A172 (cell line): Measurements from ENCODE around the gene OR6K3. TPM values are rescaled to one million over a fixed set of nuclear protein-coding genes. Genes with fewer than 3 reads are reported as not detected.

Experiments used
- DNase-seq: peaks from one replicate; pipeline ENCODE4 v3.0.0-alpha.2; 2015; ENCODE audit warnings: low spot score
- total RNA-seq: library from RNA; depleted of rRNA; stranded (reverse); fragments of >200 nt; shearing (Covaris generic); gene quantifications from 2 replicates; pipeline ENCODE4 v1.2.3, GENCODE V29; 2014; rRNA removed

OR6K3 gene
- total RNA-seq, 1 experiment from 2014 or later = not detected

DNA sequence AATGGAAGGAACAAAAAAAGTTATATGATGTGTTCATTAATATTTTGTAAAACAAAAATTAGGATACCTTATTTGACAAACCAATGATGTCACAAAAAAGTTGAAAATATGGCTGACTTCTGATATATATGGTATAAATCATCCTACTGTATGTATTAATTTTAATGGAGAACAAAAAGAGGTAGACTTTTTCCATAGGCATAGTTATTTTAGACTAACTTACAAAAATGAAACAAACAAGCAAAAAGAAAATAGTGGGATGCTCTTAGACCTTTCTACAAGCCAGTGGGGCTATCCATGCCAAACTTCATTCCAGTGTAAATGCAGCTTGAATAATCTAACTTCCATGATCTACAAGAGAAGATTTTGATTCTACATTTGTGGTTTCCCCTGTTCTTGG is 33.5 kb downstream of the OR6K3 start:
- no peak for DNase-seq

DNA sequence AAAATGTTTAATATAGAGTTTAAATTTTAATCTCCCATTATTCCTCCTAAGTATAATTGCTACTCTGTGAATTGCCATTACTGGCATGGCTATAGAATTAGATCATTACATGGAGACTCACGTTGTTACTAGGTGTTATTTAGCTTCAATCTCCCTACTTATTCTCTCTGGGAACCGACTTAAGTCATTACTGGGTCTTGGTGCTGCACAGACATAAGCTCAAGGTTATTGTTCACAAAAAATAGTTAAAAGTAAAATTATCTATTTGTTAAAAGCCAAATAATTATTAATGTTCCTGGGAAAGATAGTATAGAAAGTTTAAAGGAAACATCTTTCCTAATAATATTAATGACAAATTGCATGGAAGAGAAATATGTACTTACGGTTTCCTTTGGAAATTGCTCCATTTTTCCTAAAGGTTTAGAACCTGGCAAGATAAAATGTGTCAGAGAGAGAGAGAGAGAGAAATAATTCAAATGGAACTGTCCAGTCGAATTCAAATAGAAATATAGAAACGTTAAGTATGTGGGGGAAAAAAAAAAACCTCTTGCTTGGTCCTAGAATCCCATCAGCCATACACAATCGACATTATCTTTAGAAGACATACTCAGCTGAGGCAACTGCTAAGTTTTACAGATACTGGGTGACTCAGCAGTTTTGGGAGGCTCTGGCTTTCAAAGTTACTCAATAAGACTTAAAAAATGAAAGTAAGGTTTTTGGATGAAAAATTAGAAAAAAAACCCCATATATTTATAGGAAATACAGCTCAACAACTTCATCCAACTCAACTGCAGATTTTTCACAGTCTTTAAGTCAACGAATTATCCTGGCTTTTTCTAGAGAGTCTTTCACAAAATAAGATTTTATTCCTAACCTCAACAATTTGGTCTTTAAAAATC is 34.2 kb downstream of the OR6K3 start, which contains the start of gene SPTA1:
SPTA1 (minus strand) TSS at position 605 of the 899 bp plus-strand sequence; CDS start at position 407, 198 bp downstream.
- no peak for DNase-seq

DNA sequence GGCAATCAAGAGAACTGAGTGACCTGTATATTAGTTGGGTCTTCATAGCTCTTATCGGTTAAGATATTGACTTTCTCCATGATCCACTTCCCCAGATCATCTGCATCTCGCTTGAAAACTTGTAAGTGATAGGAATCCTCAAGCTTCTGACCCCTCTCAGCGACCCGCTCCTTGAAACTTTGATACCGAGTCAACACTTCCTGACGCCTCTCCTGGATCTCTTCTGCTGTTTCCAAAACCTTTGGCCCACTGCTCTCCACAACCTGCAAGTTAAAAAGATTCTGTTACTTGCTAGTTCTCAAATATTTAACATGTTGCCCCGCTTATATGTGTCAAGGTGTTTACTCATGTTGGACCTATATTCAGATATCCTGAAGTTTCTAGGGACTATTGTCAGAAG is 35.4 kb downstream of the OR6K3 start:
- no peak for DNase-seq

DNA sequence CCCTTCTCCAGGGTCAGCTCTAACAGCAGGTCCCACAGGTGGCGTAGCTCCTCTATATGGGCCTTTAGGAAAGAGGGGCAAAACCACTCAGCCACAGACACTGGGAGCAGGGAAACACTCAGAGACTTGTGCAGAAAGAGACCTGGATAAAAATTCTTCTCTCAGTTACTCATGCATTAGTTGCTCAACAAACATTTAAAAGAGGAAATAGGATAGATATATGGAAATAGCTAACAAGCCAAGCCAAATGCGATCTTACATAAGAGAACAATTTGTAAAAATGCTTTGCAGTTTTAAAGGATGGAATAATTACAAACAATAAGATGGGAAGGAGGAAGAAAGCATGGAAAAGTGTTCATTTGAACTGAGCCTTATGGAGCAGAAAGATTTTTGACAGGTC is 38.9 kb downstream of the OR6K3 start:
- DNase-seq = no peak

DNA sequence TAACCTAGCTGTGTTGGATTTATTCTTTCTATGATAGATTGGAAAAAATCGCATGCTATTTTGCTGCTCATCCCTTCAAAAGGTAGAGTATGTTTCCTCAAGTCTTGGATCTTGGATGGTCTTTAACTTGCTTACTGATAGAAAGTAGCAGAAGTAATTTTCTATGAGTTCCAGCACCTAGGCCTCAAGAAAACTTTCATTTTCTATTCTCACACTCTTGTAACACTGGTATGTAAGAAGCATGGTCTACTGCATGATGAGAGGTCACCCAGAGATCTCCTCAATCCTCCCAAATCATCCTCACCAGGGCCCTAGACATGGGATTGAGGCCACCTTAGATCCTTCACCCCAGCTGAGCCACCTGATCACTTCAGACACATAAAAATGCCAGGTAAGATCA is 41.2 kb downstream of the OR6K3 start:
- DNase-seq = no peak

DNA sequence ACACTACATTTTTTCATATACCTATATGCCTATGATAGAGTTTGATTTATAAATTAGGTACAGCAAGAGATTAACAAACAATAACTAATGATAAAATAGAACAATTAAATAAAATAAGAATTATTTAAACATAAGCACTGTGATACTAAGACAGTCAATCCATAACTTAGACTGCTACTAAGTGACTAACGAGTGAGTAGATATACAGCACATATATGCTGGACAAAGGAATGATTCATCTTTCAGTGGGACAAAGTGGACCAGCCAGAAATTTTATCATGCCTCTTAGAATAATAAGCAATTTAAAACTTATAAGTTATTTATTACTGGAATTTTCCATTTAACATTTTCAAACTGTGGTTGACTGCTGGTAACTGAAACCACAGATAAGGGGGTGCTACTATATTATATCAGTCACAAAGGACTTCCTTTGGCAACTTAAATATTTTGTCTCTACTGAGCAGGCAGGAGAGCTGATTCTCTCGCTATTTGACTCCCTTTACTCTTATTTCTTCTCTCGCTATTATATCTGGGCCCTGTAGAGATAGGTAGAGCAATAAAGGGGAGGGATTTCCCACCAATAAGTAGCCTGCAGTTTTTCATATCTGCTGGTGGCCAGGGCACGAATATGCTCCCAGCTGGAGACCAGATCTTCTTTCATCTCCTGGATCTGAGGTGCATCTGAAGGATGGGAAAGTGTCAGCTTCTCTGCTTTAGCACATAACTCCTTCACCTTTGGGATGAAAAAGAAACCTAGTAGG is 44.8 kb downstream of the OR6K3 start:
- no peak for DNase-seq

DNA sequence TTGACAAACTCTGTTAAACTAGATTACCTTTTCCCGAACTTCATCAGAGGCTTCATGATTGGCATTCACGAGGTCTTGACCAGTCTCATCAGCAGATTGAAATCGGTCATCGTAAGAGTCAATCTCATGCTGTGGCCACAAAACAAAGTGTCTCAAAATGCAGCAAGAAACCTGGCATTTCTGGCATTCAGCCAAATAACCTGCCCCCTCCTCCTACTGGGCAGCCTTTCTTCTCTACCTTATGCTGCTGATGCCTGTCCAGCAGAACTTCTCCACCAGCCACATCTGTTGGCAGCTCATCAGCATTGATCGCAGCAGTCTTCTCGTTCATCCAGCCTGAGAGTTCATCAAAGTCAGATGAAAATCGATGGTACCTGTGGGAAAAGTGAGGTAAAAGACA is 46.2 kb downstream of the OR6K3 start:
- no peak for DNase-seq

Other genes starting within 250 kb of the OR6K3 start
- gene OR10R2, start 248.5 kb downstream of the OR6K3 start, total RNA-seq = not detected in 2 replicates
- not detected in 2 replicates for gene OR6Y1, start 166.3 kb downstream of the OR6K3 start, total RNA-seq
- not detected in 2 replicates for gene OR6P1, start 150.1 kb downstream of the OR6K3 start, total RNA-seq
- not detected in 2 replicates for gene OR10X1, start 140.8 kb downstream of the OR6K3 start, total RNA-seq
- gene OR10Z1, start 115.5 kb downstream of the OR6K3 start, total RNA-seq = not detected in 2 replicates
- not detected in 2 replicates for gene SPTA1, start 34.0 kb downstream of the OR6K3 start, total RNA-seq
- gene OR6K2, start 20.1 kb downstream of the OR6K3 start, total RNA-seq = not detected in 2 replicates
- not detected in 2 replicates for gene OR6K6, start 34.0 kb upstream of the OR6K3 start, total RNA-seq
- gene OR6N1, start 51.5 kb upstream of the OR6K3 start, total RNA-seq = not detected in 2 replicates
- gene OR6N2, start 60.5 kb upstream of the OR6K3 start, total RNA-seq = not detected in 2 replicates
- gene MNDA, start 110.6 kb upstream of the OR6K3 start, total RNA-seq = not detected in 2 replicates
- gene PYHIN1, start 210.8 kb upstream of the OR6K3 start, total RNA-seq = not detected in 2 replicates